H9 (cell line): ENCODE measurements around the gene LARGE1. TPM values are rescaled to one million over a fixed set of nuclear protein-coding genes. Genes with fewer than 3 reads are reported as not detected.

Experiments
- DNase-seq: peaks from one replicate; pipeline ENCODE4 v3.0.0-alpha.2; 2017
- H2AFZ ChIP-seq: one replicate; pipeline ENCODE4 v1.6.1; 2013; ENCODE audit warnings: mild to moderate bottlenecking, low read length, control low read depth, moderate library complexity
- H2AK5ac ChIP-seq: 2 replicates; pipeline ENCODE4 v1.6.1; 2013; ENCODE audit warnings: low read length, control low read depth, mixed read lengths; ENCODE audit not compliant: insufficient read length
- H2BK120ac ChIP-seq: one replicate; pipeline ENCODE4 v1.6.1; 2013; ENCODE audit warnings: low read depth, mild to moderate bottlenecking, low read length, control low read depth, inconsistent platforms; ENCODE audit not compliant: poor library complexity, severe bottlenecking
- H2BK12ac ChIP-seq: 2 replicates; pipeline ENCODE4 v1.6.1; 2013; ENCODE audit warnings: low read length, control low read depth, mixed read lengths, low read depth; ENCODE audit not compliant: insufficient read length
- H2BK15ac ChIP-seq: 2 replicates; pipeline ENCODE4 v1.6.1; 2013; ENCODE audit warnings: low read depth, low read length, control low read depth
- H2BK20ac ChIP-seq: one replicate; pipeline ENCODE4 v1.6.1; 2013; ENCODE audit warnings: low read depth, mild to moderate bottlenecking, low read length, control low read depth, inconsistent platforms; ENCODE audit not compliant: poor library complexity, severe bottlenecking
- H2BK5ac ChIP-seq: 2 replicates; pipeline ENCODE4 v1.6.1; 2013; ENCODE audit warnings: low read length, control low read depth, mixed read lengths; ENCODE audit not compliant: insufficient read length
- H3K14ac ChIP-seq: 2 replicates; pipeline ENCODE4 v1.6.1; 2013; ENCODE audit warnings: low read length, control low read depth; ENCODE audit not compliant: insufficient read depth
- H3K18ac ChIP-seq: 2 replicates; pipeline ENCODE4 v1.6.1; 2013; ENCODE audit warnings: low read depth, mild to moderate bottlenecking, mixed read lengths, low read length, control low read depth; ENCODE audit not compliant: insufficient read length
- H3K23ac ChIP-seq: 2 replicates; pipeline ENCODE4 v1.6.1; 2013; ENCODE audit warnings: low read length, control low read depth, mixed read lengths, low read depth; ENCODE audit not compliant: insufficient read length
- H3K23me2 ChIP-seq: 2 replicates; pipeline ENCODE4 v1.6.1; 2013; ENCODE audit warnings: low read depth, mild to moderate bottlenecking, mixed read lengths, low read length, control low read depth; ENCODE audit not compliant: insufficient read length, poor library complexity, severe bottlenecking
- H3K27ac ChIP-seq: 2 replicates; pipeline ENCODE4 v1.5.1; 2013; ENCODE audit warnings: low read length, control low read depth, mixed read lengths, low read depth; ENCODE audit not compliant: insufficient read length
- H3K27me3 ChIP-seq: 2 replicates; pipeline ENCODE4 v1.6.1; 2013; ENCODE audit warnings: low read length, control low read depth, inconsistent platforms; ENCODE audit not compliant: insufficient read depth
- H3K4ac ChIP-seq: 2 replicates; pipeline ENCODE4 v1.6.1; 2013; ENCODE audit warnings: low read depth, mild to moderate bottlenecking, control low read depth, inconsistent platforms, low read length, moderate library complexity
- H3K4me1 ChIP-seq: 2 replicates; pipeline ENCODE4 v1.6.1; 2013; ENCODE audit warnings: low read length, control low read depth, inconsistent platforms; ENCODE audit not compliant: insufficient read depth
- H3K4me2 ChIP-seq: 2 replicates; pipeline ENCODE4 v1.6.1; 2013; ENCODE audit warnings: low read length, control low read depth, mixed read lengths; ENCODE audit not compliant: insufficient read length, insufficient read depth
- H3K56ac ChIP-seq: 2 replicates; pipeline ENCODE4 v1.6.1; 2013; ENCODE audit warnings: low read depth, mild to moderate bottlenecking, mixed read lengths, low read length, control low read depth; ENCODE audit not compliant: insufficient read length
- H3K79me1 ChIP-seq: 2 replicates; pipeline ENCODE4 v1.6.1; 2013; ENCODE audit warnings: low read depth, mild to moderate bottlenecking, moderate library complexity, low read length, control low read depth, inconsistent platforms; ENCODE audit not compliant: insufficient read depth, poor library complexity, severe bottlenecking
- H3K79me2 ChIP-seq: 2 replicates; pipeline ENCODE4 v1.6.1; 2013; ENCODE audit warnings: low read length, control low read depth, inconsistent platforms; ENCODE audit not compliant: insufficient read depth
- H3K9ac ChIP-seq: 2 replicates; pipeline ENCODE4 v1.6.1; 2013; ENCODE audit warnings: low read length, control low read depth, mixed read lengths; ENCODE audit not compliant: insufficient read length; ENCODE audit errors: extremely low read depth
- H3K9me3 ChIP-seq: one replicate; pipeline ENCODE4 v1.6.1; 2013; ENCODE audit warnings: low read depth, low read length, inconsistent platforms; ENCODE audit not compliant: control insufficient read depth
- H3T11ph ChIP-seq: one replicate; pipeline ENCODE4 v1.6.1; 2013; ENCODE audit warnings: mild to moderate bottlenecking, low read length, control low read depth, inconsistent platforms
- H4K20me1 ChIP-seq: one replicate; pipeline ENCODE4 v1.6.1; 2013; ENCODE audit not compliant: control insufficient read depth, insufficient read length, insufficient read depth
- H4K5ac ChIP-seq: 2 replicates; pipeline ENCODE4 v1.6.1; 2013; ENCODE audit warnings: low read depth, mild to moderate bottlenecking, mixed read lengths, low read length, control low read depth; ENCODE audit not compliant: insufficient read length
- H4K8ac ChIP-seq: replicated peaks from 2 replicates; pipeline ENCODE4 v1.6.1; 2013; ENCODE audit warnings: low read length, control low read depth, mixed read lengths, low read depth; ENCODE audit not compliant: insufficient read length
- H4K91ac ChIP-seq: 2 replicates; pipeline ENCODE4 v1.6.1; 2013; ENCODE audit warnings: low read depth, mild to moderate bottlenecking, moderate library complexity, mixed read lengths, low read length, control low read depth; ENCODE audit not compliant: insufficient read length
- H3K27ac Mint-ChIP-seq, 3 experiments: 2 replicates in 2 of 3; 3 replicates in 1 of 3; pipeline ENCODE4 v1.8.0; 2020 to 2021; ENCODE audit warnings: mixed read lengths in 3 of 3, mild to moderate bottlenecking in 1 of 3, moderate library complexity in 1 of 3
- H3K27me3 Mint-ChIP-seq: 2 replicates; pipeline ENCODE4 v1.8.0; 2021; ENCODE audit warnings: low read depth, mild to moderate bottlenecking, moderate library complexity, mixed read lengths
- H3K36me3 Mint-ChIP-seq, 3 experiments: 2 replicates in 2 of 3; 3 replicates in 1 of 3; pipeline ENCODE4 v1.8.0; 2020 to 2021; ENCODE audit warnings: low read depth in 3 of 3, mixed read lengths in 3 of 3; ENCODE audit not compliant: insufficient read depth in 1 of 3
- H3K4me1 Mint-ChIP-seq, 2 experiments: 2 replicates each; pipeline ENCODE4 v1.8.0; 2020; ENCODE audit warnings: mixed read lengths in 2 of 2
- H3K4me3 Mint-ChIP-seq, 2 experiments: 2 replicates in 1 of 2; 3 replicates in 1 of 2; pipeline ENCODE4 v1.8.0; 2020 to 2021; ENCODE audit warnings: mild to moderate bottlenecking in 2 of 2, mixed read lengths in 2 of 2, moderate library complexity in 1 of 2
- H3K9me3 Mint-ChIP-seq, 2 experiments: 2 replicates in 1 of 2; 3 replicates in 1 of 2; pipeline ENCODE4 v1.8.0; 2020; ENCODE audit warnings: mild to moderate bottlenecking in 2 of 2, mixed read lengths in 2 of 2, moderate library complexity in 1 of 2
- CTCF ChIP-seq: fragments of 200-600 bp; sonication (generic); conservative IDR thresholded peaks from 3 replicates; pipeline ENCODE4 v1.8.0; 2021; ENCODE audit warnings: antibody characterized with exemption, mild to moderate bottlenecking
- WGBS: extraction: QIAGEN DNeasy Blood & Tissue Kit; methylation state at CpG from one replicate; pipeline ENCODE4 v1.1.7; 2013; ENCODE audit warnings: missing lambda C conversion rate, low lambda C conversion rate, mixed read lengths; ENCODE audit not compliant: insufficient read length; ENCODE audit errors: extremely low coverage; 5-methylcytosine and 5-hydroxymethylcytosine counted together
- total RNA-seq: library from RNA; stranded (reverse); gene quantifications from 2 replicates; pipeline ENCODE4 v1.2.1, GENCODE V29; 2021

The LARGE1 gene
- total RNA-seq, 1 experiment from 2014 or later = 43.5 TPM

GRCh38 chr22:33450756-33451155 is 469.5 kb downstream of the LARGE1 start:
- Histone ChIP-seq H3K27me3 (no peaks in the 10 kb centered on the region), H2AK5ac (no peak overlapping the region), H2AFZ (no peak overlapping the region), H3T11ph (no peak overlapping the region), H3K14ac (no peak overlapping the region), H4K5ac (no peak overlapping the region), H3K79me1 (no peaks in the 10 kb centered on the region), H3K4ac (no peak overlapping the region), H3K27ac (no peak overlapping the region), H4K91ac (no peak overlapping the region), H3K9ac (no peak overlapping the region), H2BK12ac (no peak overlapping the region), H2BK15ac (no peak overlapping the region), H3K79me2 (no peaks in the 10 kb centered on the region), H3K4me1 (peaks cover 6% of the 10 kb centered on the region), H3K9me3 (no peaks in the 10 kb centered on the region), H2BK5ac (no peak overlapping the region), H2BK120ac (no peak overlapping the region), H2BK20ac (no peak overlapping the region), H3K18ac (no peak overlapping the region), H3K56ac (no peak overlapping the region), H3K23me2 (no peaks in the 10 kb centered on the region), H3K4me2 (no peak overlapping the region), H4K8ac (no peak overlapping the region), H3K23ac (no peak overlapping the region), H4K20me1 (no peaks in the 10 kb centered on the region)
- no peaks in the 10 kb centered on the region for H3K9me3 Mint-ChIP-seq
- no peak for DNase-seq
- no CpG with 5 or more reads among the region's 6 CpGs for WGBS
- H3K4me3 Mint-ChIP-seq = no peak overlapping the region
- H3K4me1 Mint-ChIP-seq = peaks cover 3 to 9% of the 10 kb centered on the region in 2 experiments; a peak in 2 of 4 replicates
- no peaks in the 10 kb centered on the region for H3K27me3 Mint-ChIP-seq
- no peak overlapping the region for H3K27ac Mint-ChIP-seq
- no peaks in the 10 kb centered on the region; a peak in 2 of 7 replicates for H3K36me3 Mint-ChIP-seq
- TF ChIP-seq CTCF = no peak
